ENCODE results near the gene DNAJC17. TPM values are rescaled to one million over a fixed set of nuclear protein-coding genes. Genes with fewer than 3 reads are reported as not detected.

The DNAJC17 gene
- total RNA-seq, 1 donor from 2014 or later, result 59.2 TPM

- no peaks in the 10 kb centered on the region for H3K27me3 ChIP-seq (ENCODE audit: control insufficient read depth, insufficient read depth, low read length)
- no peak for DNase-seq (ENCODE audit: low read depth)
Measured at GRCh38 chr15:40852529-40852928, 45.3 kb upstream of the DNAJC17 start.

GRCh38 chr15:40850576-40851112 lies 43.4 kb upstream of the DNAJC17 start:
- Histone ChIP-seq H3K27me3 (ENCODE audit: control insufficient read depth, insufficient read depth, low read length) (no peaks in the 10 kb centered on the region), H3K4me3 (ENCODE audit: low read depth, low read length) (no peak overlapping the region), H3K36me3 (ENCODE audit: control insufficient read depth, insufficient read depth, low read length) (no peaks in the 10 kb centered on the region)
- no peak for TF ChIP-seq CTCF (IDR thresholded peaks at IDR 0.05; ENCODE audit: insufficient read depth, low read length, poor library complexity, severe bottlenecking)
- DNase-seq (ENCODE audit: low read depth), result no peak

More at GRCh38 chr15:40852529-40852928, 45.3 kb upstream of the DNAJC17 start:
- TF ChIP-seq CTCF (IDR thresholded peaks at IDR 0.05; ENCODE audit: insufficient read depth, low read length, poor library complexity, severe bottlenecking), result no peak
- Histone ChIP-seq H3K36me3 (ENCODE audit: control insufficient read depth, insufficient read depth, low read length) (peaks cover 3% of the 10 kb centered on the region), H3K4me3 (ENCODE audit: low read depth, low read length) (no peak overlapping the region)

GRCh38 chr15:40847223-40847961 lies 40.1 kb upstream of the DNAJC17 start:
- TF ChIP-seq CTCF (IDR thresholded peaks at IDR 0.05; ENCODE audit: insufficient read depth, low read length, poor library complexity, severe bottlenecking), result no peak
- Histone ChIP-seq H3K4me3 (ENCODE audit: low read depth, low read length) (no peak overlapping the region), H3K36me3 (ENCODE audit: control insufficient read depth, insufficient read depth, low read length) (no peaks in the 10 kb centered on the region), H3K27me3 (ENCODE audit: control insufficient read depth, insufficient read depth, low read length) (no peaks in the 10 kb centered on the region)
- peak; percentile 70 for DNase-seq (ENCODE audit: low read depth)

GRCh38 chr15:40846841-40847222 lies 39.6 kb upstream of the DNAJC17 start:
- no peak for DNase-seq (ENCODE audit: low read depth)

GRCh38 chr15:40845511-40846284 lies 38.4 kb upstream of the DNAJC17 start:
- no peaks in the 10 kb centered on the region for H3K27me3 ChIP-seq (ENCODE audit: control insufficient read depth, insufficient read depth, low read length)
- DNase-seq (ENCODE audit: low read depth), result peak; percentile 59
- peak overlapping the region; percentile 10 for H3K4me3 ChIP-seq (ENCODE audit: low read depth, low read length)
- H3K36me3 ChIP-seq (ENCODE audit: control insufficient read depth, insufficient read depth, low read length), result no peaks in the 10 kb centered on the region
- no peak for TF ChIP-seq CTCF (IDR thresholded peaks at IDR 0.05; ENCODE audit: insufficient read depth, low read length, poor library complexity, severe bottlenecking)

More at GRCh38 chr15:40846841-40847222, 39.6 kb upstream of the DNAJC17 start:
- Histone ChIP-seq H3K4me3 (ENCODE audit: low read depth, low read length) (no peak overlapping the region), H3K27me3 (ENCODE audit: control insufficient read depth, insufficient read depth, low read length) (no peaks in the 10 kb centered on the region), H3K36me3 (ENCODE audit: control insufficient read depth, insufficient read depth, low read length) (no peaks in the 10 kb centered on the region)
- TF ChIP-seq CTCF (IDR thresholded peaks at IDR 0.05; ENCODE audit: insufficient read depth, low read length, poor library complexity, severe bottlenecking), result no peak

All from kidney epithelial cell (primary cell).